H7 (cell line): ENCODE results near the gene ANAPC16. TPM values are rescaled to one million over a fixed set of nuclear protein-coding genes. Genes with fewer than 3 reads are reported as not detected.
"Not testable (repeated sequence)": the region's sequence is repeated elsewhere in the genome, so short reads cannot be mapped to it uniquely, and the experiment has no call there.

ENCODE experiments used
- DNase-seq: peaks from one replicate; pipeline ENCODE4 v3.0.0; 2012
- H3K27me3 ChIP-seq: 2 replicates; pipeline ENCODE4 v1.6.0; 2011; ENCODE audit warnings: mild to moderate bottlenecking, low read length; ENCODE audit not compliant: control insufficient read depth, insufficient read depth
- H3K36me3 ChIP-seq: replicated peaks from 2 replicates; pipeline ENCODE4 v1.5.1; 2011; ENCODE audit warnings: low read length; ENCODE audit not compliant: control insufficient read depth, insufficient read depth
- H3K4me3 ChIP-seq: 2 replicates; pipeline ENCODE4 v1.5.1; 2011; ENCODE audit warnings: low read depth, mild to moderate bottlenecking, control low read depth, low read length, moderate library complexity; ENCODE audit not compliant: insufficient read depth
- total RNA-seq: library from RNA; depleted of rRNA; stranded (reverse); fragments of >200 nt; shearing (Covaris generic); gene quantifications from 2 replicates; pipeline ENCODE4 v1.2.3, GENCODE V29; 2014

ANAPC16 gene
- total RNA-seq, 1 experiment from 2014 or later = 56.6 TPM

GRCh38 chr10:72224191-72224590 is 8.4 kb downstream of the ANAPC16 start:
- not testable (repeated sequence) for H3K36me3 ChIP-seq, H3K4me3 ChIP-seq, DNase-seq, H3K27me3 ChIP-seq

GRCh38 chr10:72226418-72227027 is 10.7 kb downstream of the ANAPC16 start:
- DNase-seq = no peak
- H3K36me3 ChIP-seq = peaks cover 2% of the 10 kb centered on the region

DNA sequence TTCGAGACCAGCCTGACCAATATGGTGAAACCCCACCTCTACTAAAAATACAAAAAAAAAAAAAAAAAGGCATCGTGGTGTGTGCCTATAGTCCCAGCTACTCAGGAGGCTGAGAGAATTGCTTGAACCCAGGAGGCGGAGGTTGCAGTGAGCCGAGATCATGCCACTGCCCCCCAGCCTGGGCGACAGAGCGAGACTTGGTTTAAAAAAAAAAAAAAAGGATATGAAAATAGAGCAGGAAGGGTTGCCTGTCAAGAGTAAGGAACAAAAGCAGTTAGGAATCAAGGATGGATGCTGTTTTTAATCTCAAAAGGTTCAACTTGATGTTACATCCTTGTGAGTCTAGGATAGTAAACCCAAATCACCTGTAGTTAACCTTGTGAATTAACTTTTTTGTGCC is 12.0 kb downstream of the ANAPC16 start:
- Histone ChIP-seq H3K4me3 (no peak overlapping the region), H3K36me3 (peaks cover 3% of the 10 kb centered on the region), H3K27me3 (no peaks in the 10 kb centered on the region)
- no peak for DNase-seq

More at GRCh38 chr10:72226418-72227027, 10.7 kb downstream of the ANAPC16 start:
- H3K4me3 ChIP-seq = no peak overlapping the region
- no peaks in the 10 kb centered on the region for H3K27me3 ChIP-seq

GRCh38 chr10:72228318-72228751 is 12.5 kb downstream of the ANAPC16 start:
- H3K27me3 ChIP-seq = no peaks in the 10 kb centered on the region
- no peak for DNase-seq
- H3K36me3 ChIP-seq = peaks cover 8% of the 10 kb centered on the region
- no peak overlapping the region for H3K4me3 ChIP-seq

DNA sequence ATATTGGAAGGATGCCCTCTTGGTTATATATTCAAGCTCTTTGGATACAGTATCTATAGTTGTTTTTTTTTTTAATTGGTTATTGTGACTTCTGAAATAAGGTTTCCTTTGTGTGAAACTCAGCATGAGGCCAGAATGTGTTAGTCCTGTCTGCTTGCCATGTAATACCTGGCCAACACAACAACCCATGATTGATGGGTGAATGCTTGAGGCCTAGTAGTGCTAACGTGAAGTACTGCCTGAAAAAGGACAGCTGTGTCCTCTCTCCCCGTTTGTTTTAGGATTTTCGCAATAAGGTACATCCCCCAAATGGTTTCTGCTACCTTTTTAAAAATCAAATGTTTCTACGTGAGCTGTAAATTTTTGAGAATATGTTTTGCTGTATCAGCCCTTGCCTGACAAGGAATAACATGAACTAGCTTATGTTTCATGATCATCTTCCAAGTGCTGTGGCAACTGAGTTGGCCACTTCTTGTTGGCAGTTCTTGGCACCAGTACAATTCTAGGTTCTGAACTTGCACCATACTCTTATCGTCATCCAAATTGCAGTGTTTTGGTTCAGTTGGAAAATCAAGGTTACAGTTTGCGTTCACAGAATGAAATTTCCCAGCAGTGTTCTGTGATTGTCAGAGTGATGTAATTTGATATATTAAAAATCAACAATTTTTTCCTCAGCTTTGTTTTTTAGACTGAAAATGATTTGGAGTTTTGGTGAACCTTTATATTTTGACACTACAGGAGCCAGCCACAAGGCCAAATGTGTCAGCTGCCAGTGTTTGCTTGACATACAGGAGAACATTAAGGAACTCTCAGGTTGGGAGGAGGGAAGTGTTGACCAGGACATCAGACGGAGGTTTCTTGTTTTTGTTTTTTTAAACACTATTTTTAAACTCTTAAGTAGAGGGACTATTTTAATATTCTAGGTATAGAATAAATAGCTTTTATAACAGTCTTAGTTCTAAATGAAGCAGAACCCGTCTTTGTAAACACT is 13.7 kb downstream of the ANAPC16 start:
- Histone ChIP-seq H3K27me3 (no peaks in the 10 kb centered on the region), H3K4me3 (no peak overlapping the region), H3K36me3 (peaks cover 11% of the 10 kb centered on the region)
- DNase-seq = no peak

DNA sequence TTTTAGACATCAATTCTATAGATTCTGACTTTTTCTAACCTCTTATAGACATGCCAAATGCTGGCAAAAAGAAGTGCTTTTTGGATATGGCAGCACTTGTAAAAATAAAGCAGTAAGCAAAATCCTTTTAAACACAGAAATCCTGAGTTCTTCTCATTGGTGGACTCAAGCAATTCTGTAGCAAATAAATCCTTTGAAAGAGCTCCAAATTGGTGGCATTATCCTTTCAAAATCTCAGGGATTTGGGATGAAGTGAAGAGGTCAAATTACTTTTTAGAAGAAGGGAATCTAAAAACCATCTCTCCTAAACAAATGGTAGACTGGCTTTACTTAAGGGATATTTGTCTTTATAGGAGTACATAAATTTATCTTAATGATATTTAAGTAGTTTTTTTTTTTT is 17.8 kb downstream of the ANAPC16 start:
- H3K36me3 ChIP-seq = peaks cover 13% of the 10 kb centered on the region
- no peak for DNase-seq
- no peaks in the 10 kb centered on the region for H3K27me3 ChIP-seq
- H3K4me3 ChIP-seq = no peak overlapping the region

GRCh38 chr10:72234560-72235095 is 18.8 kb downstream of the ANAPC16 start:
- Histone ChIP-seq H3K36me3 (peaks cover 13% of the 10 kb centered on the region), H3K4me3 (no peak overlapping the region), H3K27me3 (no peaks in the 10 kb centered on the region)
- DNase-seq = no peak

DNA sequence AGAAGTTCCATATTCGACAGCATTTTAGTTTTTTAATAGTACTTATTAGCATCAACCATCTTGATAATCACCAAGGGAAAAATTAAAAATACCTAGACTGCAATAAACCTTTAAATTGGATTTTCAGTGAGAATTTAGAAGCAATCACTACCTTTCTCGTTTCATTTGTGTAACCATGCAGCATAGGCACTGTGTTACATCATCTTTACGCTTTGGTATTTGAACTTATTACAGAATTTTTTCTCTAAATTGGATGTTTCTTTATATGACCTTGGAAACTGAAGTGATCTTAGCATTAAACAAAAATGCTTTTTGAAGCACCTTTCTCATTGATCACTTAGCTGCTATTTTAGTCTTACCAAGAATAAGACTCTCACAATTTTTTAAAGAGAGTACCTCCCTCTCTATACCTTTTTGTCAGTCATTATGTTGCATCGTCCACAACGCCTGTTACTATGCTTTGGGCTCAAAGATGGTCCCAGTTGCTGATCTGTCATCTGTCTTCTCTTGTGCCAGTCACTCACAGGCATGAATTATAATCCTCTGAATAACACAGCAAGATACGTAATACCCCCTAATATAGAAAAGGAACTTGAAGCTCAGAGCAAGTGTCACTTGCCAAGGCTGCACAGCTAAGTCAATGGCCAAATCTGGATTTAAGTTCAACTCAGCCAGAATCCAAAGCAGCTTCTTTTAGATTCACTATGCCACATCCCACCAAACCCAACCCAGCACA is 19.9 kb downstream of the ANAPC16 start:
- Histone ChIP-seq H3K36me3 (peaks cover 12% of the 10 kb centered on the region), H3K4me3 (no peak overlapping the region), H3K27me3 (no peaks in the 10 kb centered on the region)
- no peak for DNase-seq

- Histone ChIP-seq H3K4me3 (no peak overlapping the region), H3K27me3 (no peaks in the 10 kb centered on the region), H3K36me3 (peaks cover 5% of the 10 kb centered on the region)
- no peak for DNase-seq
Observed at GRCh38 chr10:72238392-72239175, 22.8 kb downstream of the ANAPC16 start.

- DNase-seq = no peak
- Histone ChIP-seq H3K27me3 (no peaks in the 10 kb centered on the region), H3K4me3 (no peak overlapping the region), H3K36me3 (peaks cover 4% of the 10 kb centered on the region)
Observed at GRCh38 chr10:72239409-72239808, 23.6 kb downstream of the ANAPC16 start.

DNA sequence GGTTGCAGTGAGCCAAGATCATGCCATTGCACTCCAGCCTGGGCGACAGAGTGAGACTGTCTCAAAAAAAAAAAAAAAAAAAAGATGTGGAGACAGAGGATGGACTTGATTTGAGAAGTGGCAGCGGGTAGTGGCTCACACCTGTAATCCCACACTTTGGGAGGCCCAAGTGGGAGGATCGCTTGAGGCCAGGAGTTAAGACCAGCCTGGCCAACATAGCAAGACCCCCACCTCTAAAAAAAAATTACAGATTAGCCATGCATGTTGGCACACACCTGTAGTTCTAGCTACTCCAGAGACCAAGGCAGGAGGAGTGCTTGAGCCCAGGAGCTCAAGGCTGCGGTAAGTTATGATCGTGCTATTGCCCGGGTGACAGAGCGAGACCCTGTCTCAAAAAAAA is 24.6 kb downstream of the ANAPC16 start:
- DNase-seq = no peak
- no peaks in the 10 kb centered on the region; the same call in 1 of the 2 replicates for H3K36me3 ChIP-seq
- H3K27me3 ChIP-seq = no peaks in the 10 kb centered on the region
- H3K4me3 ChIP-seq = no peak overlapping the region

DNA sequence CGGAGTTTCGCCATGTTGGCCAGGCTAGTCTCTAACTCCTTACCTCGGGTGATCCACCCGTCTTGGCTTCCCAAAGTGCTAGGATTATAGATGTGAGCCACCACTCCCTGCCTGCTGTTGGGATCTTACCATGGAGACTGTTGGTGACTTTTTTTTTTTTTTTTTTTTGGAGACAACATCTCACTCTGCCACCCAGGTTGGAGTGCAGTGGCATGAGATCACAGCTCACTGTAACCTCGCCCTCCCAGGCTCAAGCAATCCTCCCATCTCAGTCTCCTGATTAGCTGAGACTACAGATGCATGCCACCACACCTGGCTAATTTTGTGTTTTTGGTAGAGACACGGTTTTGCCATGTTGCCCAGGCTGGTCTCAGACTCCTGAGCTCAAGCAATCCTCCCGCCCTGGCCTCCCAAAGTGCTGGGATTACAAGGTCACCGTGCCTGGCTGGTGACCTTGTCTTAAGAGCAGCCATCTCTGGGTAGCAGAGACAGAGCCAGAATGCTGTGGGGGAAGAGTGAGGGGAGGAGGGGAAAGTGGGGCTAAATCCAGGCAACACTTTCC is 26.0 kb downstream of the ANAPC16 start:
- H3K36me3 ChIP-seq = no peaks in the 10 kb centered on the region
- no peak for DNase-seq
- no peaks in the 10 kb centered on the region for H3K27me3 ChIP-seq
- no peak overlapping the region for H3K4me3 ChIP-seq

GRCh38 chr10:72242675-72243074 is 26.9 kb downstream of the ANAPC16 start:
- Histone ChIP-seq H3K36me3 (no peaks in the 10 kb centered on the region), H3K27me3 (no peaks in the 10 kb centered on the region), H3K4me3 (no peak overlapping the region)
- no peak for DNase-seq
